ENCODE measurements around the gene LTF. TPM values are rescaled to one million over a fixed set of nuclear protein-coding genes. Genes with fewer than 3 reads are reported as not detected.
"Not testable (repeated sequence)": the region's sequence is repeated elsewhere in the genome, so short reads cannot be mapped to it uniquely, and the experiment has no call there.

The LTF gene
- polyA plus RNA-seq, 1 donor, result 3.0 TPM

GRCh38 chr3:46416125-46416810, 48.4 kb downstream of the LTF start:
- no peak for DNase-seq (ENCODE audit: low read depth)

DNA sequence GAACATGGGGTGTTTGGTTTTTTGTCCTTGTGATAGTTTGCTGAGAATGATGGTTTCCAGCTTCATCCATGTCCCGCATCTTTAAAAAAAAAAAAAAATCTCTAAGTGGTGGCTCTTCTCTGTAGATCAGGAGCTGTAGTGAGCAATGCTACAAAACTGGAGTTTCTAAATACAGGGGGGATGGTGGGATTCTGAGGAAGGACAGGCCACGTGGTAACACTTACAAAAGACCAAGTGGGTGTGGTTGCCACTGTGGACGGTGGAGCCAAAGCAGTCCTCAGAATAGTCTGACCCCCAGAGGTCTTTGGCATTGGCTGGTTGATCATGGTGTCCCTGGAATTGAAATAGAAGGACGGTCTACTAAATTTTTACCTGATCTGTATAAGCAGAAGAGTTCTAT, 50.0 kb downstream of the LTF start:
- no peak for DNase-seq (ENCODE audit: low read depth)

GRCh38 chr3:46413951-46414350, 50.8 kb downstream of the LTF start:
- DNase-seq (ENCODE audit: low read depth), result no peak

DNA sequence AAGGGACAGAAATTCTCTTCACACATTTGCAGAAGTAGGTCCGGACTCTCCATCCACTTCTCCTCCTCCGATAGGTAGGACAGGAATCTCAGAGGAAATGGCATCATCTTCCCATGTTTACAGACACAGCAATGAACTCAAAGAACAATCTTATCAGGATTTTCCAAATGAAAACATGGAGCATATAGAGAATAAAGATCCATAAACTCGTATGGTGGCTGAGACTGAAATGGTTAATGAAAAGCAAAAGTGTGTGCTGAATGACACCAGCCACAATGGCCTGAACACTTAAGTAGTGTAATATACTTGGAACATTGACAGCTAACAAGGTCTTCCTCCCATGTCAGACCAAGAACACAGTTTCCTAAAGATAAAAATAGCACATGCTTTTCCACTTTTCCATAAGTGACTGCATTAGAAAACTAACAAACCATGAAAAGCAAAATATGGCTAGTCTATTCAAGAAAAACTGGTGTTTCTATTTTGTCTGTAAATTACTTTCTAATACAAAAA, 51.9 kb downstream of the LTF start:
- DNase-seq (ENCODE audit: low read depth), result no peak

DNA sequence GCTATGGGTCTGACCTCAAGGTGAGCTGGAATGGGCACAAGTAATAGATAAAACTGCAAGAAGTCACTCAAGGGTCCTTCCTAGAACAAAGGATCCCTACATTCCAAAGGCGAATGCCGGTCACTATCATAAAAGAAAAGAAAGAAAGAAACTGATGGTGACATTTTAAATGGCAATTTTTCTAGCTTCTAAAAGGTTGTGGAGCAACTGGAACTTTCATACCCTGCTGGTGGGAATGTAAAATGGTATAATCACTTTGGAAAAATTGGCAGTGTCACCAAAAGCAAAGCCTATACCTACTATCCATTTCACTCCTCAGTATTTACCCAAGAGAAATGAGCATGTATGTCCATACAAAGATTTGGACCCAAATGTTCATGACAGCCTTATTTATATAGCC, 53.4 kb downstream of the LTF start:
- no peak for DNase-seq (ENCODE audit: low read depth)

- DNase-seq (ENCODE audit: low read depth), result no peak
Observed at GRCh38 chr3:46410669-46411068, 54.0 kb downstream of the LTF start.

DNA sequence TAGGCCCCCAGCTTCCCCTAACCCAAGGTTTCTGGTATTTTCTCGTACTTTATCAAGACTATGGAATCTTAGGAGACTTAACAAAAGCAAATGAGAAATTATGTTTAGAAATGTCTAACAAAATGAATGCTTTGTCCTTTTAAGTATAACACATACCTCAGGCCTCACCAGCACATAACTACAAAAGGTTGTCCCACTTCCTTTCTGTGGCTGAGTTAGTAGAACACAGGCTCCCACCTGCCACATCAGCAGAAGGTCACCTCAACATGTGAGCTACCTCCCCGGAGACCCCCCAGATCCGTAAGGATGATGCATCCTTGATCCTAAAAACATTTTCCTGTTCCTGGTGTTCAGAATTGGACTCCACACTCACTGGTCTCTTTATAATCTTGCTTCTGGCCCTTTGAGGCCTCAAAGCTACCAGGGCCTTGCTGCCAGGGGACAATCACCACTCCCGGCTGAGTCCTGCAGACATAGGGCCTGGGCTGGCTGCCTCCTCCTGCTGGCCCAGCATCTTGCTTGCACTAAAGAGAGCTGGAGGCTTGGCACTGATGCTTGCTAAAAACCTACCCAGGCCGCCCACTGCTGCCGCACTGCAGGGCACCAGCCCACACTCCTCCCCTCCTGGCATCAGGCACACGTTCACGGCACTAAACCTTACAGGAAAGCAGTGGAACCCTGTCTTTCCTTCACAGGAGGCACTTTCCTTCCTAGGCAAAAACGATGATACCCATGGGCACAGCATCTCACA, 54.8 kb downstream of the LTF start:
- no peak for DNase-seq (ENCODE audit: low read depth)

DNA sequence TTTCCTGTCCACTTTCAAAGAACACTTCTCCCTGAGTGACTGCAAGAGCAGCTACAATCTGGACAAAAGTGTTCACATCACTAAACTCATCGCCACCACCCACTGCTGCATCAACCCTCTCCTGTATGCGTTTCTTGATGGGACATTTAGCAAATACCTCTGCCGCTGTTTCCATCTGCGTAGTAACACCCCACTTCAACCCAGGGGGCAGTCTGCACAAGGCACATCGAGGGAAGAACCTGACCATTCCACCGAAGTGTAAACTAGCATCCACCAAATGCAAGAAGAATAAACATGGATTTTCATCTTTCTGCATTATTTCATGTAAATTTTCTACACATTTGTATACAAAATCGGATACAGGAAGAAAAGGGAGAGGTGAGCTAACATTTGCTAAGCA, 55.9 kb downstream of the LTF start:
- DNase-seq (ENCODE audit: low read depth), result no peak

DNA sequence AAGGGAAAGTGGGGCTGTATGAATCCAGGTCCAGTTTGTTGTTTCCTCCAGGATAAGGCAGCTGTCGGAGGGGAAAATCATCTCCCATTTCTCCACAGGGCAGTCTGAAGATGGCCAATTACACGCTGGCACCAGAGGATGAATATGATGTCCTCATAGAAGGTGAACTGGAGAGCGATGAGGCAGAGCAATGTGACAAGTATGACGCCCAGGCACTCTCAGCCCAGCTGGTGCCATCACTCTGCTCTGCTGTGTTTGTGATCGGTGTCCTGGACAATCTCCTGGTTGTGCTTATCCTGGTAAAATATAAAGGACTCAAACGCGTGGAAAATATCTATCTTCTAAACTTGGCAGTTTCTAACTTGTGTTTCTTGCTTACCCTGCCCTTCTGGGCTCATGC, 56.7 kb downstream of the LTF start:
- DNase-seq (ENCODE audit: low read depth), result no peak

DNA sequence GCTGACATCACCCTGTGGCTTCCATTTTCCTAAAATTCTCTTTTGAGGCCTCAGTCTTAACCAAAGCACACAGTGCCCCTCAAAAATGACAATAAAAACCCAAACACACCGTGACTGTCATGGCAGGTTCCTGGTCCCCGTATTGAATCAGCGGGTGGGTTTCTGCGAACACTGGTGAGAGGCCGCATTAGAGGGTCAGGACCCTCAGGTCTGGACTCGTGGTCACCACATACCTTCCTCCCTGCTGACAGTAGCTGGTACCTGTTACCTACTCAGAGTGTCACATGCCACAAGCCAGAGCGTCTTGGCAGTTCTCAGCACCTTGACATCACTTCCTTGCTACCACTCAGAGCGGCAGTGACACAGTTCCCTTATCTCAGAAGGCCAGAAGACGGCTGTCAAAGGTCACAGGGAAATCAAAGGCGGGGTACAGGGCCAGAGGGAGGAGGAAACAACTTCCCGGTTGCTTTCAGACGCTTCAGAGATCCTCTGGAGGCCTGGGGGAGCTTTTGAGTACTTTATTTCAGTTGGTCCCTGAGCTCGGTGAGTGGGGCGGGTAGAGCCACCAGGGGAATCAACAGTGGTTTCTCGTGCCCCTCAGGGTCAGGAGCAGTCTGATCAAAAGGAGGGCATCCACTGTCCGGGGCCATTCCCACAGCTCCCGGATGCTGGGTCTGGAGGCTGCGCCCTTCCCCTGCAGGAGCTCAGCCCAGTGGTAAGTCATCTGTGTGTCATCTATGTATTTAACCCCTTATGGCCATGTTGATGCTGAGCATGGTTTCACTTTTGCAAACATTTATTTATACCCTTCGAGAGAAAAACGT, 57.7 kb downstream of the LTF start, which contains the start of the genes CCR5AS and CCRL2:
TSS of gene CCR5AS (minus strand) at position 279 of the 824 bp plus-strand sequence.
TSS of gene CCRL2 (plus strand) at position 472 of the 824 bp plus-strand sequence. CDS start 821 bp downstream, outside the sequence.
- peak; percentile 22 for DNase-seq (ENCODE audit: low read depth)

DNA sequence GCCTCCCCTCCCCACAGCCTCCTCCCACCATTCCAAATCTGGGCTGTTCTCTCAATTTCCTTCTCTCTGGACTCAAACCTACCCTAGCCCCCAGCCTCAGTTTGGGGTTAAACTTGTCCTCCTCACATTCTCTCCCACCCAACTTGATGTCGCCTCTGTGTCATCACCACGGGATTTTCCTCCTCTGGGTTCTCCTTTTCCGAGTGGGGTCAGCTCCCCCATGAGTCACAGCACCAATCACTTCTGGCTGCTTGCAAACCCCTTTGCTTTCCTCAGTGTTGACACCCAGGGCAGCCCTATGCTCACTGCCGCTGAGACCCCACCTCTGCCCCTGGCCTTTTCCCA, 58.3 kb downstream of the LTF start:
- no peak for DNase-seq (ENCODE audit: low read depth)

DNA sequence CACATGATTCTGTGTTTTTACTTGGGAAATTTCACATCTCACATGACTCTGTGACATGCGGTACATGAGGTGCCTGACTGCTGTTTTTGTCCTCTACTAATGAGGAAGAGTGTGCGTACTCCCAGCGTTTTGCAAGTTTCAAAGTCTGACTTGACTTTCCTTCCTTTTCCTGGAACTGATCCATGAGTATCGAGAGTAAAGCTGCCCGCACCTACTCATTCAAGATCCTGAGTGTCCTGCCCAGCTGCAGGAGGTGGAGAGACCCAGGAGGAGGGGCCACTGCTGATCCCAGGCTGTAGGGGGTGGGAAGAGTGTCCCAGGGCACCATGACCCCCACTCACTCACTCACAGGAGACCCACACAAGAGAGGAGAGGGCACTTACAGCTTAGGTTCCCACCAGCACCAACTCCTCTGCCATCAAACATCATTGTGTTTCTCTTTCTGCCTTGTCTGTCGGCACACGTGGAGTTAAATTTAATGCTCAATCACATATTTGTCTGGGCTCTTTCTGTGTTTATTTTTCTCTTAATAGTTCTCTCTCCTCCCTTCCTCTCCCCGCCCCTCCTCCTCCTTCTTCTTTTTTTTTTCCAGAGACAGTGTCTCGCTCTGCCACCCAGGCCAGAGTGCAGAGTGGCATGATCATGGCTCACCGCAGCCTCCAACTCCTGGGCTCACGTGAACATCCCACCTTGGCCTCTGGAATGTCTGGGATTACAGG, 59.2 kb downstream of the LTF start:
- no peak for DNase-seq (ENCODE audit: low read depth)

- DNase-seq (ENCODE audit: low read depth), result not testable (repeated sequence)
Observed at GRCh38 chr3:46402902-46403301, 61.8 kb downstream of the LTF start.

GRCh38 chr3:46401579-46401978, 63.1 kb downstream of the LTF start:
- DNase-seq (ENCODE audit: low read depth), result no peak

DNA sequence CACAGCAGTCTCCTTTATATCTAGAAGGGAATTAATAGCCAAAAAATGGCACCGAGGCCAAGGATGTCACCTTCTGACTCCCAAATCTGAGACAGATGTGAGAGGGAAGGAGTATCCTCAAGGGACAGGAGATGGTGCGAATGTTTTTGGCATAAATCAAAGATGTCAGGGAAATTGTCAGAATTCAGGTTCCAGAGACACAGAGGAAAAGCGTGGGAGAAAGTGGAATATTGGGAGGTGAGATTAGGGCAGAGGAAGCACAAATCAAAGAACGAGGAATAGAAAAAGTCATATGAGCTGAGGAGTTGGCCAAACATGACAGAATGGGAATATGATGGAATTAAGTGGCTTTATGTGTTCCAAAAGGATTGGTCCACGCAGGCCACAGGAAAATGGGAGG, 63.9 kb downstream of the LTF start:
- no peak for DNase-seq (ENCODE audit: low read depth)

DNA sequence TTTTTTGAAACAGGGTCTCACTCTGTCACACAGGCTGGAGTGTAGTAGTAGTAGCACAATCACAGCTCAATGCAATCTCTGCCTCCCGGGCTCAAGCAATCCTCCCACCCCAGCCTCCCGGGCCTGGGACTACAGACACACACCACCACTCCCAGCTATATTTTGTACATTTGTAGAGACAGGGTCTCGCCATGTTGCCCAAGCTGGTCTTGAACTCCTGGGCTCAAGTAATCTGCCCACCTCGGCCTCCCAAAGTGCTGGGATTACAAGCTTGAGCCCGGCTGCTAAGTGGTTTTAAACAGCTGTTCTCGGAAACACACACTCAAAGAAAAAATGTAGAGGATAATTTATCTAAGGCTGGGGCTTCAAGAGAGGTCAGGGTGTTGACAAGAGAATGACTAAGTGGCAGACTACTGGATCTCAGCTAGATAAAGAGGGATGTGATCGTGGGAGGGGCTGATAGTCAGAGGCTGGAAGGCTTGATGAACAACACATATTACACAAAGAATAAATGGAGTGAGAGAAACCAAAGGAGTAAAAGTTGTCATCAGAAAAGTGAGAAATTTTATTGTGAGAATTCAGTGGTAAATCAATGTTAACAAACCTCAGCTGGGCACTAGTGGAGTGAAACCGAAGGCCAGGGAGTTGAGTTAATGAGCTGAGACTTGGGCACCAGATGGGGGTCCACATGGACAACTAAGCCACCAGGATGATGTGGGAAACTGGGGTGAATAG, 64.5 kb downstream of the LTF start:
- DNase-seq (ENCODE audit: low read depth), result no peak

DNA sequence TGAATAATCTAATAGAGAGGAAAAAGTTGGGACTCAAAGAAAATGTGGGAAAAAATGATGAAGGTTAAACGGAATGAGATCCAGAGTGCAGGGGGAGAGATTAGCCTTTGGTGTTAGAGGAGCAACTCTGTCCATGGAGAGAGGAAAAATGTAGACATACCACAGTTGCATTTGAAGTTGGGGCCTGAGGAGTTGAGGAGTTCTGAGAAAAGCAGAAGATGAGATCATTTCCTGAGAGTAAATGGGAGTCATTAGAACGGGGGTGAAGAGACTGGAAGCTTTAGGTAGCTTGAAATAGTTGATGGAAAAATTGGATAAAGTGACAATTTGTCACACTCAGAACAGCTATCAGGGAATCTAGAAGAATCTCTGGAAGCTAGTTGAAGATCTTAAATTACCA, 65.1 kb downstream of the LTF start:
- no peak for DNase-seq (ENCODE audit: low read depth)

- DNase-seq (ENCODE audit: low read depth), result no peak
Observed at GRCh38 chr3:46399098-46399497, 65.6 kb downstream of the LTF start.

GRCh38 chr3:46398186-46398955, 66.3 kb downstream of the LTF start:
- DNase-seq (ENCODE audit: low read depth), result no peak

- no peak for DNase-seq (ENCODE audit: low read depth)
Observed at GRCh38 chr3:46397111-46397510, 67.6 kb downstream of the LTF start.
